ENCODE measurements around the gene ACTA2.
A peak's percentile ranks its signal among the peaks of the same experiment; 100 is the strongest.
"Not testable (repeated sequence)": the region's sequence is repeated elsewhere in the genome, so short reads cannot be mapped to it uniquely, and the experiment has no call there.

The ACTA2 gene

DNA sequence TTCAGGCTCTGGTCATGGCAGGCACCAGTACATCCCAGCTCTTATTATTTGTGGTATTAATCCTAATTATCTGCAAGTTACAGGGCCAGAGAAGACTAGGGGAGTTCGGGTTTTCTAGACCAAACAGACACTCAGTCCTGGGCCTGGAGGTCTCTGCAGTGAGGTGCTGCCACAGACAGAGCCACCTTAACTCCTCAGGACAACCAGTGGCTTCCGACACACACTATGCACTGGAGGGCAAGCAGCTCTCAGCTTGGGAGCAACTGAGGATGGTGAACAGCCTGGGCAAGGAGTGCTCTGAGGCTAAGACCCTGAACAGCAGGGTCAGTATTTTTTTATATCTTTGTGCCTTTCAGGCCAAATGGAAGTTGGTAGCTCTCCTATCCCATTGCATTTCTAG, 19.0 kb downstream of the ACTA2 start:
- POLR2A ChIA-PET: no interaction called here
- CTCF ChIA-PET: interaction anchor here (0.7 to 16.1 kb wide), 52 partner anchors 9 to 373 kb away, joined by 3 to 471 read pairs (median 7); partner anchors contain the start of genes CH25H, FAS, LIPA and RNLS
- TF ChIP-seq, protein P1, sequence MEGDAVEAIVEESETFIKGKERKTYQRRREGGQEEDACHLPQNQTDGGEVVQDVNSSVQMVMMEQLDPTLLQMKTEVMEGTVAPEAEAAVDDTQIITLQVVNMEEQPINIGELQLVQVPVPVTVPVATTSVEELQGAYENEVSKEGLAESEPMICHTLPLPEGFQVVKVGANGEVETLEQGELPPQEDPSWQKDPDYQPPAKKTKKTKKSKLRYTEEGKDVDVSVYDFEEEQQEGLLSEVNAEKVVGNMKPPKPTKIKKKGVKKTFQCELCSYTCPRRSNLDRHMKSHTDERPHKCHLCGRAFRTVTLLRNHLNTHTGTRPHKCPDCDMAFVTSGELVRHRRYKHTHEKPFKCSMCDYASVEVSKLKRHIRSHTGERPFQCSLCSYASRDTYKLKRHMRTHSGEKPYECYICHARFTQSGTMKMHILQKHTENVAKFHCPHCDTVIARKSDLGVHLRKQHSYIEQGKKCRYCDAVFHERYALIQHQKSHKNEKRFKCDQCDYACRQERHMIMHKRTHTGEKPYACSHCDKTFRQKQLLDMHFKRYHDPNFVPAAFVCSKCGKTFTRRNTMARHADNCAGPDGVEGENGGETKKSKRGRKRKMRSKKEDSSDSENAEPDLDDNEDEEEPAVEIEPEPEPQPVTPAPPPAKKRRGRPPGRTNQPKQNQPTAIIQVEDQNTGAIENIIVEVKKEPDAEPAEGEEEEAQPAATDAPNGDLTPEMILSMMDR (IDR thresholded peaks at IDR 0.05; ENCODE audit: control extremely low read depth, extremely low read depth, low read depth, missing control alignments): no peak
- DNase-seq (ENCODE audit: extremely low spot score): no peak

DNA sequence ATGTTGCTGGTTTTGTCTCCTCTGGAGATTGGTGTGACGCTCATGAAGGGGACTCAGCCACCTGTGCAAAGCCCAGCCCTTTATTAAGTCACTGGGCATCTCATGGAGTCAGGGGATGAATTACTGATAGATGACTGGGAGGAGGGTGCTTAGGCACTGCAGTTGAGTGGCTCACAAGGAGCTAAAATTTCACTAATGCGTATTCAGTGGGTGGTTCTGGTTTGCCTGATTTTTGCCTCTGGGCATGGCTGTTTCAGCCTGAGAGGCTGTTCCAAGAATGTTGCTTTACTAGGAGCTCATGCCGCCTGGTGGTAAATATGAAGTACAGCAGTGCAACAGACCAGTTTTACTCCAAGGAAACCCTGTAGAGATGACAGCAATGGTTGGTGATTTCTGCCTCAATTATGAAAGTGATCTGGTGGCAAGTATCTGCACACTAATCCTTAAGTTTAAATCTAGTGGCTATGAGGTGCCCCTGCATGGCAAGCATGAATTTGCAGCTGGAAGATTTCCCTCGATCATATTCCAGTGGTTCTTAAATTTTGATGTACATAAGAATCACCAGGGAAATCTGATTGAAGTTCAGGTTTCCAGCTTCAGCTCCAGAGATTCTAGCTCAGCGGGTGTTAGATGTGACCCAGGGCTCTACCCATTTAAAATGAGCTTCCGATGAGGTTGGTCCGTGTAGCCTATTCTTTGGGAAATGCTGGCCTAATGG, 19.9 kb downstream of the ACTA2 start:
- POLR2A ChIA-PET: no interaction called here
- TF ChIP-seq, protein P1 (IDR thresholded peaks at IDR 0.05; ENCODE audit: control extremely low read depth, extremely low read depth, low read depth, missing control alignments): peak; percentile 89
- DNase-seq (ENCODE audit: extremely low spot score): peak; percentile 44
- CTCF ChIA-PET: interaction anchor here (0.7 to 16.1 kb wide), 69 partner anchors 8 to 1248 kb away, joined by 3 to 471 read pairs (median 5); partner anchors contain the start of genes CH25H, FAS, LIPA and RNLS

DNA sequence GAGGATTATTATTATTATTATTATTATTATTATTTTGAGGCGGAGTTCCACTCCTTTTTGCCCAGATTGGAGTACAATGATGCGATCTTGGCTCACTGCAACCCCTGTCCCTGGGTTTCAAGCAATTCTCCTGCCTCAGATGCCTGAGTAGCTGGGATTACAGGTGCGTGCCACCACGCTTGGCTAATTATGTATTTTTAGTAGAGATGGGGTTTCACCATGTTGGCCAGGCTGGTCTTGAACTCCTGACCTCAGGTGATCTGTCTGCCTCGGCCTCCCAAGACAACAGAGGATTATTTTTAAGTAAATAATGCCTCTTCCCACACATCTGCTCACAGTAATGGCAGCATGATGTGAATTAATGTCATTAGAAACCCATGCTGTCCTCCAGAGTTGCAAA, 20.5 kb downstream of the ACTA2 start:
- ChIA-PET POLR2A (interaction anchor here (0.7 kb wide), 1 partner anchor 44 kb away, joined by 5 read pairs; no protein-coding TSS in a partner anchor), CTCF (interaction anchor here (0.7 to 16.1 kb wide), 60 partner anchors 7 to 1247 kb away, joined by 3 to 471 read pairs (median 6); partner anchors contain the start of genes CH25H, FAS, RNLS and STAMBPL1)
- DNase-seq (ENCODE audit: extremely low spot score): not testable (repeated sequence)

DNA sequence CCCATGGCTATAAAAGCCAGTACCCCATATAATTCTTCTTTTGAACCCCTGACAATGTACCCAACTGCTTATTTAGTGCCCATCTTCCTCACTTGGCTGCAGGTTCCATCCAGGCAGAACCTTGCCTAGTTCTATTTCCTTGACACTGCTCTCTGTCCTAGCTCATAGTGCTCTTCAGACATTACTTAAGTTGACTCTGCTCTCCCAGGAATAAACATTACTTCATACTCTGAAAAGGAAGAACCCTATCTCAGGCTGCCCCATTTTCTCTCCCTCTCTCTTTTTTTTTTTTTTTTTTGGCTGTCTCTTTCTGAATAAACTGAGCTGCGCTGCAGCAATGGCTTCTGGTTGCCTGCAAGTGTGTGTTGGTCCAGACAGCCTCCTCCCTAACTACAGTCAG, 21.0 kb downstream of the ACTA2 start:
- ChIA-PET POLR2A (interaction anchor here (0.7 kb wide), 1 partner anchor 44 kb away, joined by 5 read pairs; no protein-coding TSS in a partner anchor), CTCF (interaction anchor here (0.8 to 16.1 kb wide), 27 partner anchors 7 to 383 kb away, joined by 3 to 471 read pairs (median 16); partner anchors contain the start of genes CH25H and FAS)
- TF ChIP-seq, protein P1 (IDR thresholded peaks at IDR 0.05; ENCODE audit: control extremely low read depth, extremely low read depth, low read depth, missing control alignments): no peak
- DNase-seq (ENCODE audit: extremely low spot score): no peak

DNA sequence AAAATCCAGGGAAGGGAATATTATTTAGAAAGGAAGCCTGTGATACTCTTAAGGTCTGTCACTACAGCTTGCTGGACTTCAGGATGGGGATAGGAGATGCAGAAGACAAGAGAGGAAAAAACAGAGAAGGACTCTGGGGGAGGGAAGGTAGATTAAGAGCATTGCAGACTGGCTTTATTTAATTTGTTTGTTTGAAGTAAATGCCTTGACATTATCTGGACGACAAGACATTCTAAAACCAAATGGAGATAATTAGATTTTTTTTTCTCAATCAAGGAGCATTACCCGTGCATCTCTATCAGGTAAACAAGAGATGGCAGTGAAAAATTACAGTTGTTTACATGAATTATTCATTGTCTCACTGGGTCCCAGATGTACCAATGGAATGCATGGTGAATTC, 24.3 kb downstream of the ACTA2 start:
- no peak for DNase-seq (ENCODE audit: extremely low spot score)
- POLR2A ChIA-PET: no interaction called here
- CTCF ChIA-PET: interaction anchor here (1.1 to 16.1 kb wide), 4 partner anchors 9 to 93 kb away, joined by 3 to 471 read pairs (median 5); no protein-coding TSS in a partner anchor
- TF ChIP-seq, protein P1 (IDR thresholded peaks at IDR 0.05; ENCODE audit: control extremely low read depth, extremely low read depth, low read depth, missing control alignments): no peak

DNA sequence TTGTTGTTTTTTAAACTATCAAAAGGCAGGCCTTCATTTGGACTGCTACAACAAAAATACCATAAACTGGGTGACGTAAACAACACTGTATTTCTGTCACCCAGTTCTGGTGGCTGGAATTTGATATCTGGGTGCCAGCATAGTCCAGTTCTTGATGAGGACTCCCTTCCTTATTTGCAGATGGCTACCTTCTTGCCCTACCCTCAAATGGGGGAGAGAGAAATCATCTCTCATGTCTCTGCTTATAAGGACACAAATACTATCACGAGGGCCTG, 25.2 kb downstream of the ACTA2 start:
- POLR2A ChIA-PET: no interaction called here
- TF ChIP-seq, protein P1 (IDR thresholded peaks at IDR 0.05; ENCODE audit: control extremely low read depth, extremely low read depth, low read depth, missing control alignments): no peak
- CTCF ChIA-PET: interaction anchor here (1.0 to 16.1 kb wide), 4 partner anchors 10 to 92 kb away, joined by 3 to 471 read pairs (median 4); no protein-coding TSS in a partner anchor
- DNase-seq (ENCODE audit: extremely low spot score): no peak
